Amniotic epithelial cell (primary cell): Measurements from ENCODE around the gene NAV2.
"Not testable (repeated sequence)": the region's sequence is repeated elsewhere in the genome, so short reads cannot be mapped to it uniquely, and the experiment has no call there.

ENCODE experiments used
- DNase-seq: peaks from one replicate; pipeline ENCODE4 v3.0.0-alpha.2; 2010; ENCODE audit warnings: low read depth

The NAV2 gene

GRCh38 chr11:20058749-20059458 is 346.3 kb downstream of the NAV2 start:
- peak; percentile 10 for DNase-seq

- peak; percentile 44 for DNase-seq
Observed at GRCh38 chr11:20059587-20060021, 347.0 kb downstream of the NAV2 start.

DNA sequence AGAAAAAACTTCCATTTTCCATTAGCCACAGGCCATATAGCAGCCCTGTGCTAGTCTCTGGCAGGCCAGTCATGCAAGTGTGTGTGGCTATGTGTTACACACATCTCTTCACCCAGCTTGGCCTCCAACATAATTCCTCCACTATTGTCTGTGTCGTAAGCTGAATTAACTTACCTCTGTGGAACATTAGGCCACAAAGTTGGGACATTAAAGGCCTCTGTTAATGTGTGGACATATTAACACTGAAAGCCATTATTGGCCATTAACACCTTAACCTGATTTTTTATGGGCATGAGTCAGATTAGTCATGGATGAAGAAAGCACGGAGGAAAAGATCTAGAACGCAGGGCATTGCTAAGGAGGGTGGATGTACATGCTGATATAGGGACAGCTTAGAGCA is 347.5 kb downstream of the NAV2 start:
- DNase-seq = no peak

GRCh38 chr11:20060647-20061205 is 348.1 kb downstream of the NAV2 start:
- DNase-seq = no peak

DNA sequence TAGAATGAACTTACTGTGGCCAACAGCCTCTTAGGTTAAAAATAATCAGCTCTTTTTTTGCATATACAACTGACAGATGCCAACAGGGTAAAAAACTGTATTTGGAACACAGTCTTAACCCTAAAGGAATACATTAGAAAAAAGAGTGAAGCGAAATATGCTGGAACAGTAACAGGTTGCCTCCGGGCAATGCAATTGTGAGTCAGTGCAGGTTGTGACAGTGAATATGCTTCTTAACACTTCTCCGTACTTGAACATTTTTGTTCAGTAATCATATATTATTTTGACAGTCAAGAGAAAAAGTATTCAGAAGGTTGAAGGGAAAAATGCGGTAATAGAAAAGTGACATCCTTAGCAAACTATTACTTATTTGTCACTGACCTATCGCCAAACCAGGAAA is 349.1 kb downstream of the NAV2 start:
- DNase-seq = no peak

- DNase-seq = no peak
Observed at GRCh38 chr11:20064961-20065405, 352.3 kb downstream of the NAV2 start.

- no peak for DNase-seq
Observed at GRCh38 chr11:20065406-20065805, 352.8 kb downstream of the NAV2 start.

- no peak for DNase-seq
Observed at GRCh38 chr11:20066013-20066782, 353.6 kb downstream of the NAV2 start.

DNA sequence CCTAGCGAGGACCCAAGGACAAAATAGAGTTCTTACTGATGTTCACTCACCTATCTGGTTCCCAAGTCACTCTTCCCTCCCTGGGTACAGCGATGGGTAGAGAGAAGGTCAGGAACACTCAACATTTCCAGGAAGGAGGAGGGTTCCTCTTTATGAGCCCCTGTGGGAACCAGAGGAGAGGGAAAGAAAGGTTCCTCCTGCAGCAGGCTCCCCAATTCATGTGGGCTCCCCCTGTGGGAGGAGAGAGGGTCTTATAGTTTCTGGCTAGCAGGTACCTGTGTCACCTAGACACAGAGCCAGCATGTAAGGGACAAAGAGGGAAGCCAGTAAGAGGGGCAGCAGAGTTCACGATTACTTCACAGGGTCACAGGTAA is 354.1 kb downstream of the NAV2 start:
- DNase-seq = no peak

- DNase-seq = no peak
Observed at GRCh38 chr11:20067665-20068064, 355.0 kb downstream of the NAV2 start.

DNA sequence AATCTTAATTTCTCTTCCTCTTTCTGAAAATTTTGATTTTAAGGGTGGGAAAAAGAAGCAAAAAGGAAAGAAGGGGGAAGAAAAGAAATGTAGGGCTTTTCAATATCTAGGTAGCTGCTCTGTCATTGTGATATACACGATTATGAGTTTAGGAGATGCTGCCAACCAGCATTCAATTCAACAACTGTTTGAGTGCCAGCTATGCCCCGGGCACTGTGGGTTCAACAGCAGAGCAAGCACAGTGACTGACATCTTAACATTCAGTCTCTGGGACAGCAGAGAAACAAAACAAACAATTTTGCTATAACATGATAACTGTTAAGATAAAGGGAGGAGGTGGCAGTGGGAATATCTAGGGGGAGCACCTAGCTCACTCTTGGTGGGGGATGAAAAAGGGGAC is 356.1 kb downstream of the NAV2 start:
- no peak for DNase-seq

GRCh38 chr11:20070459-20070858 is 357.8 kb downstream of the NAV2 start:
- DNase-seq = no peak

- DNase-seq = no peak
Observed at GRCh38 chr11:20075627-20076026, 363.0 kb downstream of the NAV2 start.

- no peak for DNase-seq
Observed at GRCh38 chr11:20078846-20079245, 366.2 kb downstream of the NAV2 start.

GRCh38 chr11:20080032-20080685 is 367.5 kb downstream of the NAV2 start:
- DNase-seq = no peak

DNA sequence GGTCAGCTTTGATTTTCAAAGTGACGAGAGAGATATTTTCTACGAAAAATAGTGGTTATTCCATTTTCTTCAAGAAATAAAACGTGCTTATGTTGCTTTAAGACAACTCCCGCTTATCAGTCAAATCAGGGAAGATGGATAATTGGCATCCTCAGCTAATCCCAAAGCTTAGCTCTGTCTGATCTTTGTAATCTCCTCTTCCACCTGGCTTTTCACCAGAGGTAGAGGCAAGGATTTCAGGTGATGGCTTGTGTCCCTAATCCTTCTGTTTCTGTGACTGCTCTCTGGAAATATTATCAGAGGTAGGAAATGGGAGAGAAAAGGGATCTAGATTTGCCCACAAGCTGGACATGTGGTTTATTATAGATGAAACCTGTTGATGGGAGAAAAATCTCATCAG is 368.7 kb downstream of the NAV2 start:
- no peak for DNase-seq

GRCh38 chr11:20083877-20084276 is 371.2 kb downstream of the NAV2 start:
- DNase-seq = not testable (repeated sequence)

DNA sequence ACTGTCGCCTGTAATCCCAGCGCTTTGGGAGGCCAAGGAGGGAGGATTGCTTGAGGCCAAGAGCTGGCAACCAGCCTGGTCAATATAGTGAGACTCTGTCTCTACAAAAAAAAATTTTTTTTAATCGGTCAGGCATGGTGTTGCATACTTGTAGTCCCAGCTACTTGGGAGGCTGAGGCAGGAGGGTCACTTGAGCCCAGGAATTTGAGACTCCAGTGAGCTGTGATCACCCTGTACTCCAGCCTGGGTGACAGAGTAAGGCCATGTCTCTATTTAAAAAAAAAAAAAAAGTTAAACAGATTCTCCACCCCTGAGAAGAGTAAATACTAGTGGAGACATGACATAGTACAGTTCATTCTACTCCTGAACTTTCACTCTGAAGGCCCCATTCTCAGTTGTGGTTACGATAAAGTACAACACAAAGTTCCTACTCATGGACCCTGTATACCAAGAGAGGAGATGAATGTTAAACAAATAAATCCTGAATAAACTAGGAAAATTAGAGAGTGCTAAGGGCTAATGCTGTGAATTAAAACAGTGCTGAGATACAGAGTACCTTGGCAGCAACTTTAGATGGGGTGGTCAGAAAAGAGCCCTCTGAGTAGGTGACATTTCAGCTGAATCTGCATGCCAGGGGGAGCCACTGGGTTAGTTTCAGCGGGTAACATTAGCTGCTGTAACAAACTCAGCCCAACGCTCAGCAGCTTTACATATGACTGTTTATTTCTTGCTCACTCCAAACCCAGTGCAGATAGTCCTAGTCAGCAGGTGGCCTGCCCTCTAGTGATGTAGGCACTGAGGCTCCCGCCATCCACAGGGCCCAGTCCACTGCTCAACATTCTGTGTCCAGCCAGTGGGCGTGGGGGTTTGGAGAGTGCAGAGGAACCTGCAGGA is 372.5 kb downstream of the NAV2 start:
- no peak for DNase-seq

- DNase-seq = no peak
Observed at GRCh38 chr11:20085918-20086317, 373.3 kb downstream of the NAV2 start.

DNA sequence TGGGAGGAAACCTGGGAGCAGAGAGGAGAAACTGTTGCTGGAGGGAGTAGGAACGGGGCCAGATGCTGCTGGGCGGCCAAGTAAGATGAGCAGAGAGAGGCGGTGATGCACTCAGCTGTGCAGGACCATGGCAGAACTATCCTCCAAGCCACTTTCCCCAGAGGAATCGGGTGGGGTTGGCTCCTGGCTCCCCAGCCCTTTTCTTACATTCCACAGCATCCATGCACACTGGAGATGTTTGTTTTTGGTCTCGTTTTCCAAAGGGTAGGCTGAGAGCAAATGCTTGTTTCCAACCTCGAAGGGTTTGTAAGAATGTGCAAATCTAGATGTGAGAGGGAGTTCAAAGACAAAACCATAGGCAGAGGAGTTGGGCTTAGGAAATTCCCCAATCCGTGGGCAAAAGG is 374.5 kb downstream of the NAV2 start:
- peak; percentile 43 for DNase-seq

DNA sequence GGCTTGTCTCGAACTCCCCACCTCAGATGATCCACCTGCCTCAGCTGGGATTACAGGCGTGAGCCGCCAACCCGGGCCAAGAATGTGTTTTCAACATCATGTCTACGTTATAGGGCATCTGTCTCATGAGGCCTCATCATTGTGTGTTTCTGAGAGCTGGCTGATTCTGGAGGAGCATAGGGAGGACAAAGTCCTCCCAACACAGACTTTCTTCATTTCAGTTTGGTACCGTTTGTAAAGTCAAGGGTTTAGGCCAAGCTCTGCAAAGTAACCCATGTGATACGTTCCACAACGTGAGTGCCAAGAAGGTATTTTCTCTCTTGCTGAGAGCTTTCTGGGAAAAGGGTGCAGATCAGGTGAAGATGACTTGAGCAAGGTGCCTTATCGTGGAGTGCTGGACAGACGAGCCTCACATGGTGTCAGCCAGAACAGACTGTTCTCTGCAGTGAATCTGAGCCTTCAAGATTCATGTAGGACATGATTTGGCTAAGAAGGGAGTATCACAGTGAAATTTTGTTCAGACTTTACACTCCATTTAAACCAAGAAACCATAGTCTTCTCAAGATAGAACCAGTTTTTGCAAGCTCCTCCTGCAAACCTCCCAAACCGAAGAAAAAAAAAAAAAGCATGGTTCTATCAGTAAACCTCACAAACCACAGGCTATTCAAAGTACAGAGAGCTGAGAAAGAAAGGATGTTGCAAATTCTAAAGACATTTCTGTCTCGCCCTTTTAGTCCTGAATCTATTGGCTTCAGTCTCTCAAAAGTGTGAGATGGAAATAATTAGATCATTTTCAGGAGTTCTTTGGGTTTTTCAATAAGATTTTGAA is 376.0 kb downstream of the NAV2 start:
- DNase-seq = peak; percentile 67
